CD4-positive, alpha-beta memory T cell (primary cell): ENCODE measurements around the gene FAM120A. TPM values are rescaled to one million over a fixed set of nuclear protein-coding genes. Genes with fewer than 3 reads are reported as not detected.

ENCODE experiments used
- CTCF ChIA-PET: fragments of 350-600 bp; sonication (Branson Sonifier 250); formaldehyde crosslinking; loops from one replicate; lab custom pipeline; 2021; ENCODE audit warnings: inconsistent platforms; ENCODE audit not compliant: partially characterized antibody; lab: Charles Lee
- POLR2A ChIA-PET: fragments of 350-600 bp; sonication (Branson Sonifier 250); formaldehyde crosslinking; loops from one replicate; lab custom pipeline; 2021; ENCODE audit not compliant: partially characterized antibody; lab: Charles Lee
- DNase-seq, 5 donors: peaks; one replicate each; pipeline versions ENCODE4 v3.0.0 to v3.0.0-alpha.2; 2020 to 2022; ENCODE audit warnings: mixed read lengths in 1 of 5
- H3K27ac ChIP-seq: one replicate; pipeline ENCODE4 v1.7.0; 2013; ENCODE audit warnings: low read depth, low read length
- H3K27me3 ChIP-seq: 2 replicates; pipeline ENCODE4 v1.7.0; 2013; ENCODE audit warnings: mild to moderate bottlenecking, low read length, moderate library complexity; ENCODE audit not compliant: insufficient read depth
- H3K36me3 ChIP-seq: 2 replicates; pipeline ENCODE4 v1.7.0; 2013; ENCODE audit warnings: mild to moderate bottlenecking, low read length, moderate library complexity; ENCODE audit not compliant: insufficient read depth
- H3K4me1 ChIP-seq: 2 replicates; pipeline ENCODE4 v1.7.0; 2013; ENCODE audit warnings: mild to moderate bottlenecking, low read length, moderate library complexity; ENCODE audit not compliant: insufficient read depth
- H3K4me3 ChIP-seq, 2 donors: one replicate each; pipeline ENCODE4 v1.7.0; 2013; ENCODE audit warnings: low read length in 2 of 2, mild to moderate bottlenecking in 1 of 2
- H3K9me3 ChIP-seq, 2 donors: one replicate each; pipeline ENCODE4 v1.7.0; 2013; ENCODE audit warnings: low read length in 2 of 2, control low read depth in 1 of 2; ENCODE audit not compliant: control insufficient read depth in 1 of 2
- H3K27ac Mint-ChIP-seq, 7 donors: one replicate each; pipeline ENCODE4 v1.8.0; 2020 to 2021; ENCODE audit warnings: mixed read lengths in 7 of 7, mild to moderate bottlenecking in 6 of 7, inconsistent platforms in 3 of 7, moderate library complexity in 3 of 7
- H3K27me3 Mint-ChIP-seq, 2 donors: one replicate each; pipeline ENCODE4 v1.8.0; 2020 to 2021; ENCODE audit warnings: mixed read lengths in 2 of 2
- H3K36me3 Mint-ChIP-seq, 2 donors: one replicate each; pipeline ENCODE4 v1.8.0; 2020 to 2021; ENCODE audit warnings: mixed read lengths in 2 of 2, inconsistent platforms in 1 of 2, mild to moderate bottlenecking in 1 of 2
- H3K4me1 Mint-ChIP-seq, 4 donors: one replicate each; pipeline ENCODE4 v1.8.0; 2020 to 2021; ENCODE audit warnings: mixed read lengths in 4 of 4, mild to moderate bottlenecking in 1 of 4
- H3K4me3 Mint-ChIP-seq, 8 donors: one replicate each; pipeline ENCODE4 v1.8.0; 2020 to 2021; ENCODE audit warnings: mixed read lengths in 8 of 8, mild to moderate bottlenecking in 7 of 8, moderate library complexity in 6 of 8, inconsistent platforms in 3 of 8
- H3K9me3 Mint-ChIP-seq, 8 donors: one replicate each; pipeline ENCODE4 v1.8.0; 2020 to 2021; ENCODE audit warnings: mixed read lengths in 8 of 8, mild to moderate bottlenecking in 5 of 8, inconsistent platforms in 3 of 8, moderate library complexity in 1 of 8
- intact Hi-C: fragments of 100-400 bp; cut with micrococcal nuclease; formaldehyde crosslinking; loops from one replicate; pipeline ENCODE4 v1.15.1; 2023
- polyA plus RNA-seq, 2 donors: library from polyadenylated mRNA; unstranded; fragments of 300-500 nt; fragmentation: Illumina TruSeq; gene quantifications; one replicate each; pipeline ENCODE4 v1.2.3, GENCODE V29; 2021
- total RNA-seq, 2 experiments: library from RNA; stranded (reverse); gene quantifications; one replicate each; pipeline ENCODE4 v1.2.3, GENCODE V29; 2021

FAM120A gene
- total and polyA plus RNA-seq, 4 experiments from 2014 or later: 6.2 to 88.5 (median 49.9) TPM

- peaks cover 0 to 2% (median 0%) of the 10 kb centered on the region in 4 donors for H3K4me1 Mint-ChIP-seq
- DNase-seq: no peak
Measured at GRCh38 chr9:93541005-93541404, 89.5 kb downstream of the FAM120A start.

GRCh38 chr9:93541581-93542349 lies 90.3 kb downstream of the FAM120A start:
- Histone ChIP-seq H3K9me3 (no peaks in the 10 kb centered on the region), H3K27me3 (no peaks in the 10 kb centered on the region), H3K4me3 (no peak overlapping the region), H3K36me3 (peaks cover 36% of the 10 kb centered on the region), H3K27ac (no peak overlapping the region), H3K4me1 (no peaks in the 10 kb centered on the region)
- CTCF ChIA-PET: no interaction called here
- Mint-ChIP-seq H3K4me1 (peaks cover 0 to 2% (median under 1%) of the 10 kb centered on the region in 4 donors), H3K36me3 (peaks cover 24 to 80% of the 10 kb centered on the region in 2 donors), H3K27me3 (no peaks in the 10 kb centered on the region), H3K4me3 (no peak overlapping the region), H3K9me3 (peaks cover 0 to 1% (median 0%) of the 10 kb centered on the region in 8 donors), H3K27ac (peak overlapping the region in 1 of 7 donors; percentile 18)
- intact Hi-C loops: no loop called here
- POLR2A ChIA-PET: no interaction called here
- no peak for DNase-seq

More at GRCh38 chr9:93541005-93541404, 89.5 kb downstream of the FAM120A start:
- no peak overlapping the region for H3K4me3 ChIP-seq
- H3K36me3 Mint-ChIP-seq: peaks cover 21 to 79% of the 10 kb centered on the region in 2 donors
- intact Hi-C loops: no loop called here
- H3K4me1 ChIP-seq: no peaks in the 10 kb centered on the region
- H3K36me3 ChIP-seq: peaks cover 30% of the 10 kb centered on the region
- H3K27me3 ChIP-seq: no peaks in the 10 kb centered on the region
- H3K9me3 Mint-ChIP-seq: peaks cover 0 to 1% (median 0%) of the 10 kb centered on the region in 8 donors
- no peak overlapping the region for H3K27ac ChIP-seq
- POLR2A ChIA-PET: no interaction called here
- peak overlapping the region in 4 of 7 donors; percentile 18 to 76 (median 60) for H3K27ac Mint-ChIP-seq
- CTCF ChIA-PET: interaction anchor here (1.5 kb wide), 1 partner anchor 432 kb away, joined by 3 read pairs; no protein-coding TSS in a partner anchor
- H3K4me3 Mint-ChIP-seq: peak overlapping the region in 1 of 8 donors; percentile 6
- H3K27me3 Mint-ChIP-seq: no peaks in the 10 kb centered on the region
- H3K9me3 ChIP-seq: no peaks in the 10 kb centered on the region

- Histone ChIP-seq H3K36me3 (peaks cover 39% of the 10 kb centered on the region), H3K27me3 (no peaks in the 10 kb centered on the region), H3K27ac (no peak overlapping the region), H3K9me3 (no peaks in the 10 kb centered on the region), H3K4me3 (no peak overlapping the region), H3K4me1 (no peaks in the 10 kb centered on the region)
- Mint-ChIP-seq H3K4me1 (peaks cover 0 to 3% (median under 1%) of the 10 kb centered on the region in 4 donors), H3K4me3 (no peak overlapping the region), H3K27ac (no peak overlapping the region), H3K27me3 (no peaks in the 10 kb centered on the region), H3K36me3 (peaks cover 31 to 79% of the 10 kb centered on the region in 2 donors), H3K9me3 (peaks cover 0 to 1% (median 0%) of the 10 kb centered on the region in 8 donors)
- ChIA-PET CTCF (no interaction called here), POLR2A (interaction anchor here (1.0 kb wide), 1 partner anchor 23 kb away, joined by 4 read pairs; no protein-coding TSS in a partner anchor)
- intact Hi-C loops: no loop called here
- DNase-seq: no peak
Measured at GRCh38 chr9:93543117-93543516, 91.6 kb downstream of the FAM120A start.

DNA sequence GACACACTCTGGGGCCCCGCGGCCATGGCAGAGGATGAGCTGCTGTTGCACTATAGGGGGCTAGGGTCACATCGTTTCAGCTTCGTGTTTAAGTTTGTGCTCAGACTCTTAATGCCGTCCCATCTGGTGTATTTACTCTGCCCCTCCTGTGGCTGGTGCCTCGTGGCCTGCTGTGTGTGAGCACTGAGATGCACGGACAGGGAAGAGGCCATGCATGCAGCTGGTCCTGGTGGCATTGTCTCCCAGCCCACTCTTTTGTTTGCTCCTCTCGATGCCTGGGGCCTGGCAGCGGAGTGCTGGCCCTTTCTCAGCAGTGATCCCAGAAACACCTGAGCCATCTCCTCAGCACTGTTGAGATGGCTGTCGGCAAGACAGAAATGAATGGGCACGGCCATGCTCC lies 94.9 kb downstream of the FAM120A start:
- Histone ChIP-seq H3K9me3 (no peaks in the 10 kb centered on the region), H3K27me3 (no peaks in the 10 kb centered on the region), H3K27ac (no peak overlapping the region), H3K36me3 (peaks cover 38% of the 10 kb centered on the region), H3K4me1 (no peaks in the 10 kb centered on the region), H3K4me3 (no peak overlapping the region)
- intact Hi-C loops: no loop called here
- no peaks in the 10 kb centered on the region for H3K27me3 Mint-ChIP-seq
- H3K9me3 Mint-ChIP-seq: no peaks in the 10 kb centered on the region
- CTCF ChIA-PET: no interaction called here
- DNase-seq: no peak
- POLR2A ChIA-PET: no interaction called here
- H3K4me1 Mint-ChIP-seq: peaks cover 0 to 3% (median under 1%) of the 10 kb centered on the region in 4 donors
- H3K27ac Mint-ChIP-seq: peak overlapping the region in 2 of 7 donors; percentile 16 to 48
- H3K4me3 Mint-ChIP-seq: no peak overlapping the region
- peaks cover 43 to 76% of the 10 kb centered on the region in 2 donors for H3K36me3 Mint-ChIP-seq

DNA sequence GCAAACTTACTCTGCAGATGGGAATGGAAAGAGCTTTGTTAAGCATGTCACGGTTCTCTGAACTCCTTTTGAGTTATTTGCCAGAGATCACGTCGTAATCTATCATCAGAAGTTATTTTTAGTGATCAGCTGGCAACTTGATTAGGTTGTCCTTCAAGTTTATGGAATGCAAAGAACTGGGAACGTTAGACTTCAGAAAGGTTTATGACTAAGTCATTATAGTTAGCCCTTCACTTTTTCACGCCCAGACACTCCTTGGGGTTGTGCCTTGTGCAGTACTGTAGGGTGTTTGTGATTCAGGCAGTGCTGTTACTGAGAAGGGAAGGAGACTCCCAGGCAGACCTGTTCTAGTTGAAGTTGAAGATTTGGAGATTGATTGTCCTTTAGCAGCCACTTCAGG lies 98.1 kb downstream of the FAM120A start:
- intact Hi-C loops: no loop called here
- no peak overlapping the region for H3K4me3 ChIP-seq
- Mint-ChIP-seq H3K27ac (peak overlapping the region in 5 of 7 donors; percentile 1 to 68 (median 52)), H3K36me3 (peaks cover 51 to 73% of the 10 kb centered on the region in 2 donors), H3K4me3 (no peak overlapping the region), H3K4me1 (peaks cover 0 to 5% (median 1%) of the 10 kb centered on the region in 4 donors), H3K27me3 (no peaks in the 10 kb centered on the region), H3K9me3 (no peaks in the 10 kb centered on the region)
- peaks cover 39% of the 10 kb centered on the region for H3K36me3 ChIP-seq
- no peak for DNase-seq
- POLR2A ChIA-PET: no interaction called here
- CTCF ChIA-PET: no interaction called here
- H3K4me1 ChIP-seq: no peaks in the 10 kb centered on the region
- H3K27me3 ChIP-seq: no peaks in the 10 kb centered on the region
- no peaks in the 10 kb centered on the region for H3K9me3 ChIP-seq
- H3K27ac ChIP-seq: no peak overlapping the region

DNA sequence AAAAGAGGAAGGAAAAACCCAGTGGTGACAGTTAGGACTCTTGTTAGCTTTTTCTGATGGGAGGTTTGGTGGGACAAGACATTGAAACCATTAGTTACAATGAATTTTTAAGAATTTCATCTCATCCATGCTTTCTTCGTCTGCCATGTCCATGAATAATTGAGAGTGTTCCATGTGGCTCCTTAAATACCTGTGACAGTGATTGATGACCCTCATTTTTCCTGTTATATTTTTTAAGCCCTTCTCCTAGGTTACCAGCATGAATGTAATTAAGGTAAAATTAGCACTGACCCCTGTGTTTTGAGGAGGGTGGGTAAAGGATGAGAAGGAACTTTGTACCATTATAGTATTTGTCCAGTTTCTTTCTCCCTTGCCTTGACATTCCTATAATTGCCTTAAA lies 101.4 kb downstream of the FAM120A start:
- Mint-ChIP-seq H3K36me3 (peaks cover 55 to 77% of the 10 kb centered on the region in 2 donors), H3K4me1 (peaks cover 0 to 3% (median under 1%) of the 10 kb centered on the region in 4 donors), H3K27me3 (no peaks in the 10 kb centered on the region), H3K27ac (peak overlapping the region in 4 of 7 donors; percentile 0 to 51 (median 24)), H3K4me3 (no peak overlapping the region), H3K9me3 (no peaks in the 10 kb centered on the region)
- Histone ChIP-seq H3K27me3 (no peaks in the 10 kb centered on the region), H3K9me3 (no peaks in the 10 kb centered on the region), H3K36me3 (peaks cover 51% of the 10 kb centered on the region), H3K4me1 (no peaks in the 10 kb centered on the region), H3K4me3 (no peak overlapping the region), H3K27ac (no peak overlapping the region)
- CTCF ChIA-PET: interaction anchor here (0.5 to 1.4 kb wide), 3 partner anchors 14 to 1041 kb away, joined by 3 to 9 read pairs (median 4); no protein-coding TSS in a partner anchor
- no peak for DNase-seq
- intact Hi-C loops: no loop called here
- POLR2A ChIA-PET: no interaction called here

DNA sequence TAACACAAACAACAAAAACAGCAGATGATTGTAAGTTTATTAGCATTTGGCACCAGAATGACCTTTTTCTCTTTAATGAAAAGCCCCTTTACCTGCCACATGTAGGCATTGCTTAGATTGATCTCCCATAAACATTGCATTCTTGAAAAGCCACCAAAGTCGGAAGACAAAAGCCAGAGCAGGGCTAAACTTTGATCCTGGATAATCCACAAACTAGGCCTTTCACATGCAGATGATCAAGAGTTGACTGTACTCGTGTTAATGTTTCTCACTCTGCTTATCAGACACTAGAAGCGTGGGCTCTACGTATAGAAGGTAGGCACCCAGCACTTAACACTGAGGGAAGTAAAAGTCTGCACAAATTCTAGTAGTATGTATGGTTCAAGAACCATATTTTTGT lies 103.9 kb downstream of the FAM120A start:
- ChIA-PET POLR2A (no interaction called here), CTCF (interaction anchor here (3.0 kb wide), 1 partner anchor 10 kb away, joined by 12 read pairs; no protein-coding TSS in a partner anchor)

More for the DNA sequence above, 103.9 kb downstream of the FAM120A start:
- H3K4me3 ChIP-seq: no peak overlapping the region
- no peak overlapping the region for H3K27ac ChIP-seq
- intact Hi-C loops: no loop called here
- H3K4me3 Mint-ChIP-seq: no peak overlapping the region
- H3K4me1 Mint-ChIP-seq: peaks cover 0 to 2% (median under 1%) of the 10 kb centered on the region in 4 donors
- DNase-seq: no peak
- peak overlapping the region in 3 of 7 donors; percentile 5 to 68 (median 47) for H3K27ac Mint-ChIP-seq
- H3K9me3 ChIP-seq: no peaks in the 10 kb centered on the region
- peaks cover 0 to 2% (median 0%) of the 10 kb centered on the region in 8 donors for H3K9me3 Mint-ChIP-seq
- no peaks in the 10 kb centered on the region for H3K27me3 ChIP-seq
- H3K27me3 Mint-ChIP-seq: no peaks in the 10 kb centered on the region
- no peaks in the 10 kb centered on the region for H3K4me1 ChIP-seq
- H3K36me3 ChIP-seq: peaks cover 65% of the 10 kb centered on the region
- peaks cover 55 to 83% of the 10 kb centered on the region in 2 donors for H3K36me3 Mint-ChIP-seq
